ENCODE results near the gene CRAMP1. TPM values are rescaled to one million over a fixed set of nuclear protein-coding genes. Genes with fewer than 3 reads are reported as not detected.
A peak's percentile ranks its signal among the peaks of the same experiment; 100 is the strongest.
"Not testable (repeated sequence)": the region's sequence is repeated elsewhere in the genome, so short reads cannot be mapped to it uniquely, and the experiment has no call there.

The CRAMP1 gene
- total RNA-seq, 2 experiments from 2014 or later = 23.9 to 25.2 TPM

- ChIA-PET POLR2A (no interaction called here), CTCF (no interaction called here)
- no peaks in the 10 kb centered on the region for H3K27me3 Mint-ChIP-seq (ENCODE audit: low read depth)
- H3K4me1 Mint-ChIP-seq (ENCODE audit: low read depth) = no peaks in the 10 kb centered on the region
- peaks cover 62% of the 10 kb centered on the region for H3K36me3 Mint-ChIP-seq (ENCODE audit: low read depth)
- DNase-seq (no peak), ATAC-seq (no peak)
- no peak overlapping the region for H3K27ac Mint-ChIP-seq
- H3K4me3 Mint-ChIP-seq = no peak overlapping the region
- H3K9me3 Mint-ChIP-seq (ENCODE audit: insufficient read depth) = no peaks in the 10 kb centered on the region
Observed at GRCh38 chr16:1698680-1699079, 86.5 kb downstream of the CRAMP1 start.

GRCh38 chr16:1700246-1700645 lies 88.1 kb downstream of the CRAMP1 start:
- H3K27me3 Mint-ChIP-seq (ENCODE audit: low read depth) = no peaks in the 10 kb centered on the region
- no peak overlapping the region for H3K27ac Mint-ChIP-seq
- no peaks in the 10 kb centered on the region for H3K9me3 Mint-ChIP-seq (ENCODE audit: insufficient read depth)
- no peak overlapping the region for H3K4me3 Mint-ChIP-seq
- ATAC-seq (no peak), DNase-seq (no peak)
- H3K4me1 Mint-ChIP-seq (ENCODE audit: low read depth) = peaks cover 7% of the 10 kb centered on the region
- H3K36me3 Mint-ChIP-seq (ENCODE audit: low read depth) = peaks cover 53% of the 10 kb centered on the region
- ChIA-PET POLR2A (no interaction called here), CTCF (no interaction called here)

GRCh38 chr16:1701216-1701878 lies 89.2 kb downstream of the CRAMP1 start:
- H3K27ac Mint-ChIP-seq = peak overlapping the region; percentile 31
- ChIA-PET POLR2A (no interaction called here), CTCF (interaction anchor here (0.6 to 1.4 kb wide), 2 partner anchors 70 to 187 kb away, joined by 3 to 4 read pairs; no protein-coding TSS in a partner anchor)
- H3K4me3 Mint-ChIP-seq = no peak overlapping the region
- DNase-seq = no peak
- no peaks in the 10 kb centered on the region for H3K27me3 Mint-ChIP-seq (ENCODE audit: low read depth)
- H3K9me3 Mint-ChIP-seq (ENCODE audit: insufficient read depth) = no peaks in the 10 kb centered on the region
- ATAC-seq = no peak
- peaks cover 48% of the 10 kb centered on the region for H3K36me3 Mint-ChIP-seq (ENCODE audit: low read depth)
- peaks cover 7% of the 10 kb centered on the region for H3K4me1 Mint-ChIP-seq (ENCODE audit: low read depth)

GRCh38 chr16:1705324-1705687 lies 93.1 kb downstream of the CRAMP1 start:
- Mint-ChIP-seq H3K4me1 (ENCODE audit: low read depth) (peaks cover 33% of the 10 kb centered on the region), H3K27ac (peak overlapping the region; percentile 99), H3K4me3 (peak overlapping the region; percentile 95), H3K36me3 (ENCODE audit: low read depth) (peaks cover 24% of the 10 kb centered on the region)
- peak; percentile 38 for ATAC-seq
- not testable (repeated sequence) for H3K9me3 Mint-ChIP-seq (ENCODE audit: insufficient read depth); DNase-seq; H3K27me3 Mint-ChIP-seq (ENCODE audit: low read depth)
- ChIA-PET CTCF (interaction anchor here (1.0 to 2.4 kb wide), 28 partner anchors 8 to 284 kb away, joined by 3 to 21 read pairs (median 4); partner anchors contain the start of genes CRAMP1, EME2, FAHD1 and HAGH), POLR2A (interaction anchor here (0.6 to 2.7 kb wide), 16 partner anchors 27 to 400 kb away, joined by 3 to 19 read pairs (median 4); partner anchors contain the start of genes CRAMP1, EME2, FAHD1 and HAGH)

- ATAC-seq = peak; percentile 86
- no peaks in the 10 kb centered on the region for H3K9me3 Mint-ChIP-seq (ENCODE audit: insufficient read depth)
- POLR2A ChIA-PET = interaction anchor here (0.6 to 2.7 kb wide), 20 partner anchors 19 to 652 kb away, joined by 3 to 19 read pairs (median 4); partner anchors contain the start of genes CRAMP1, EME2, FAHD1 and HAGH
- H3K27me3 Mint-ChIP-seq (ENCODE audit: low read depth) = no peaks in the 10 kb centered on the region
- peaks cover 20% of the 10 kb centered on the region for H3K36me3 Mint-ChIP-seq (ENCODE audit: low read depth)
- H3K4me1 Mint-ChIP-seq (ENCODE audit: low read depth) = peaks cover 33% of the 10 kb centered on the region
- DNase-seq = peak; percentile 92
- H3K27ac Mint-ChIP-seq = peak within 1 kb of the TSS; percentile 99
- CTCF ChIA-PET = interaction anchor here (0.6 to 2.4 kb wide), 35 partner anchors 8 to 397 kb away, joined by 3 to 21 read pairs (median 4); partner anchors contain the start of genes CRAMP1, EME2, FAHD1 and HAGH
- H3K4me3 Mint-ChIP-seq = peak within 1 kb of the TSS; percentile 95
Observed at GRCh38 chr16:1705688-1706385, 93.7 kb downstream of the CRAMP1 start, which contains the start of gene MAPK8IP3. Gene MAPK8IP3, plus strand, starts transcription at chr16:1706195. Its CDS starts 145 bp downstream, at chr16:1706340.

GRCh38 chr16:1706386-1707192 lies 94.4 kb downstream of the CRAMP1 start:
- Mint-ChIP-seq H3K27ac (peak overlapping the region; percentile 99), H3K36me3 (ENCODE audit: low read depth) (peaks cover 13% of the 10 kb centered on the region), H3K4me1 (ENCODE audit: low read depth) (peaks cover 33% of the 10 kb centered on the region), H3K9me3 (ENCODE audit: insufficient read depth) (no peaks in the 10 kb centered on the region), H3K4me3 (peak overlapping the region; percentile 95), H3K27me3 (ENCODE audit: low read depth) (no peaks in the 10 kb centered on the region)
- peak; percentile 47 for ATAC-seq
- ChIA-PET CTCF (interaction anchor here (0.6 to 2.4 kb wide), 36 partner anchors 9 to 397 kb away, joined by 3 to 21 read pairs (median 4); partner anchors contain the start of genes CRAMP1, EME2, FAHD1 and HAGH), POLR2A (interaction anchor here (0.6 to 2.7 kb wide), 15 partner anchors 19 to 652 kb away, joined by 3 to 19 read pairs (median 5); partner anchors contain the start of genes CRAMP1, EME2, FAHD1 and HAGH)
- DNase-seq = peak; percentile 62

GRCh38 chr16:1707193-1707790 lies 95.1 kb downstream of the CRAMP1 start:
- POLR2A ChIA-PET = interaction anchor here (1.2 to 2.7 kb wide), 3 partner anchors 29 to 448 kb away, joined by 3 to 19 read pairs (median 11); partner anchors contain the start of genes JPT2 and TRAF7
- H3K9me3 Mint-ChIP-seq (ENCODE audit: insufficient read depth) = no peaks in the 10 kb centered on the region
- peak overlapping the region; percentile 85 for H3K27ac Mint-ChIP-seq
- H3K27me3 Mint-ChIP-seq (ENCODE audit: low read depth) = no peaks in the 10 kb centered on the region
- DNase-seq = peak; percentile 35
- H3K4me1 Mint-ChIP-seq (ENCODE audit: low read depth) = peaks cover 33% of the 10 kb centered on the region
- peaks cover 10% of the 10 kb centered on the region for H3K36me3 Mint-ChIP-seq (ENCODE audit: low read depth)
- ATAC-seq = no peak
- H3K4me3 Mint-ChIP-seq = peak overlapping the region; percentile 95
- CTCF ChIA-PET = interaction anchor here (0.6 to 2.4 kb wide), 6 partner anchors 29 to 286 kb away, joined by 3 to 17 read pairs (median 4); partner anchors contain the start of genes JPT2, NUBP2 and SPSB3

GRCh38 chr16:1708083-1708767 lies 96.1 kb downstream of the CRAMP1 start:
- Mint-ChIP-seq H3K27me3 (ENCODE audit: low read depth) (no peaks in the 10 kb centered on the region), H3K27ac (peak overlapping the region; percentile 16), H3K4me3 (peak overlapping the region; percentile 95), H3K36me3 (ENCODE audit: low read depth) (peaks cover 5% of the 10 kb centered on the region), H3K4me1 (ENCODE audit: low read depth) (peaks cover 33% of the 10 kb centered on the region), H3K9me3 (ENCODE audit: insufficient read depth) (no peaks in the 10 kb centered on the region)
- DNase-seq (no peak), ATAC-seq (no peak)
- POLR2A ChIA-PET = interaction anchor here (1.2 to 2.6 kb wide), 2 partner anchors 30 to 447 kb away, joined by 3 to 19 read pairs; partner anchors contain the start of genes JPT2 and TRAF7
- CTCF ChIA-PET = interaction anchor here (1.8 kb wide), 1 partner anchor 30 kb away, joined by 3 read pairs; the partner anchor contains the start of gene JPT2

GRCh38 chr16:1708768-1709180 lies 96.6 kb downstream of the CRAMP1 start:
- Mint-ChIP-seq H3K27ac (peak overlapping the region; percentile 16), H3K4me3 (no peak overlapping the region), H3K36me3 (ENCODE audit: low read depth) (peaks cover 2% of the 10 kb centered on the region), H3K4me1 (ENCODE audit: low read depth) (peaks cover 35% of the 10 kb centered on the region), H3K9me3 (ENCODE audit: insufficient read depth) (no peaks in the 10 kb centered on the region), H3K27me3 (ENCODE audit: low read depth) (no peaks in the 10 kb centered on the region)
- DNase-seq (no peak), ATAC-seq (no peak)
- ChIA-PET POLR2A (no interaction called here), CTCF (interaction anchor here (1.8 kb wide), 1 partner anchor 30 kb away, joined by 3 read pairs; the partner anchor contains the start of gene JPT2)

GRCh38 chr16:1709356-1709755 lies 97.2 kb downstream of the CRAMP1 start:
- no peak overlapping the region for H3K27ac Mint-ChIP-seq
- ChIA-PET POLR2A (no interaction called here), CTCF (no interaction called here)
- peaks cover 2% of the 10 kb centered on the region for H3K36me3 Mint-ChIP-seq (ENCODE audit: low read depth)
- no peak for ATAC-seq
- H3K27me3 Mint-ChIP-seq (ENCODE audit: low read depth) = no peaks in the 10 kb centered on the region
- no peak overlapping the region for H3K4me3 Mint-ChIP-seq
- H3K9me3 Mint-ChIP-seq (ENCODE audit: insufficient read depth) = no peaks in the 10 kb centered on the region
- DNase-seq = no peak
- peaks cover 34% of the 10 kb centered on the region for H3K4me1 Mint-ChIP-seq (ENCODE audit: low read depth)
